Naive thymus-derived CD8-positive, alpha-beta T cell (primary cell): ENCODE results near the gene ANKRD60. TPM values are rescaled to one million over a fixed set of nuclear protein-coding genes. Genes with fewer than 3 reads are reported as not detected.

Experiments used
- ATAC-seq, 2 donors: fragments of 150-1000 bp; cut with Tn5 transposase in 1 of 2; sonication (Bioruptor Pico), chemical (Tn5 transposase) in 1 of 2; 1 replicate in 1 of 2; 2 replicates in 1 of 2; pipeline ENCODE4 v1.10.0; 2021; ENCODE audit warnings: mild to moderate bottlenecking in 2 of 2, moderate library complexity in 2 of 2
- POLR2A ChIA-PET: fragments of 350-600 bp; sonication (Branson Sonifier 250); formaldehyde crosslinking; loops from one replicate; lab custom pipeline; 2021; ENCODE audit warnings: antibody characterized with exemption; lab: Charles Lee
- DNase-seq, 10 donors: peaks; one replicate each; pipeline versions ENCODE4 v3.0.0 to v3.0.0-alpha.2; 2020 to 2022
- H3K27ac Mint-ChIP-seq, 10 donors: one replicate each; pipeline ENCODE4 v1.8.0; 2020 to 2022; ENCODE audit warnings: mild to moderate bottlenecking in 10 of 10, mixed read lengths in 10 of 10, moderate library complexity in 4 of 10, inconsistent platforms in 1 of 10
- H3K27me3 Mint-ChIP-seq, 5 donors: one replicate each; pipeline ENCODE4 v1.8.0; 2021 to 2022; ENCODE audit warnings: mixed read lengths in 5 of 5
- H3K36me3 Mint-ChIP-seq, 3 donors: one replicate each; pipeline ENCODE4 v1.8.0; 2020 to 2022; ENCODE audit warnings: mixed read lengths in 3 of 3, mild to moderate bottlenecking in 2 of 3, inconsistent platforms in 1 of 3
- H3K4me1 Mint-ChIP-seq, 4 donors: one replicate each; pipeline ENCODE4 v1.8.0; 2021 to 2022; ENCODE audit warnings: mixed read lengths in 4 of 4
- H3K4me3 Mint-ChIP-seq, 10 donors: one replicate each; pipeline ENCODE4 v1.8.0; 2020 to 2022; ENCODE audit warnings: mild to moderate bottlenecking in 10 of 10, mixed read lengths in 10 of 10, moderate library complexity in 6 of 10, inconsistent platforms in 1 of 10
- H3K9me3 Mint-ChIP-seq, 9 donors: one replicate each; pipeline ENCODE4 v1.8.0; 2020 to 2022; ENCODE audit warnings: mixed read lengths in 9 of 9, mild to moderate bottlenecking in 3 of 9, inconsistent platforms in 1 of 9, moderate library complexity in 1 of 9
- polyA plus RNA-seq, 3 donors: library from polyadenylated mRNA; unstranded; fragments of 300-500 nt; fragmentation: Illumina TruSeq; gene quantifications; one replicate each; pipeline ENCODE4 v1.2.3, GENCODE V29; 2021
- total RNA-seq, 8 experiments: library from RNA in 2 of 8; stranded (reverse) in 2 of 8; gene quantifications; one replicate each; pipeline ENCODE4 v1.2.3 and lab custom pipeline; 2021 to 2026

Gene ANKRD60
- total and polyA plus RNA-seq, 5 experiments from 2014 or later = not detected

DNA sequence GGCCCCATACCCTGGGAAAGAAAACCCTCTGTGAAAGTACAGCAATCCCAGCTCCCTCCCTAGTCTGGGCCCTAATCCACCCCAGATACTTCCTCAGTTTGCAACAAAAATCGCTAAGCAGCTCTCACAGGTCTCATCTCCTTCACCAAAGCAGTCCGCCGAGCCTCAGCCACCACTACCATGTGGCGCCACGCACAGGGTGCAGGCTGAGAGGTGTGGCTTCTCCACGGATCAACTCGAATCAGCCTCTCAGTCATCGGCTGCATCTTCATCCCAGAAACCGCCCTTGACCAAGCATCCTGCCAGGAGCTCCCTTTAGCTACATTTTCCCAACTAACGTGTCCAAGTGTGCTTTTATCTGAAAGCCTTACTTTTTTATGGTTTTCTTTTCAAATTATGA lies 50.7 kb downstream of the ANKRD60 start:
- Mint-ChIP-seq H3K4me3 (no peak overlapping the region), H3K27ac (no peak overlapping the region), H3K4me1 (peaks cover 7 to 31% (median 21%) of the 10 kb centered on the region in 4 donors), H3K27me3 (peaks cover 1 to 21% (median 11%) of the 10 kb centered on the region in 5 donors), H3K9me3 (no peaks in the 10 kb centered on the region), H3K36me3 (no peaks in the 10 kb centered on the region)
- ATAC-seq = no peak
- POLR2A ChIA-PET = interaction anchor here (1.0 kb wide), 1 partner anchor 581 kb away, joined by 3 read pairs; no protein-coding TSS in a partner anchor
- DNase-seq = no peak

DNA sequence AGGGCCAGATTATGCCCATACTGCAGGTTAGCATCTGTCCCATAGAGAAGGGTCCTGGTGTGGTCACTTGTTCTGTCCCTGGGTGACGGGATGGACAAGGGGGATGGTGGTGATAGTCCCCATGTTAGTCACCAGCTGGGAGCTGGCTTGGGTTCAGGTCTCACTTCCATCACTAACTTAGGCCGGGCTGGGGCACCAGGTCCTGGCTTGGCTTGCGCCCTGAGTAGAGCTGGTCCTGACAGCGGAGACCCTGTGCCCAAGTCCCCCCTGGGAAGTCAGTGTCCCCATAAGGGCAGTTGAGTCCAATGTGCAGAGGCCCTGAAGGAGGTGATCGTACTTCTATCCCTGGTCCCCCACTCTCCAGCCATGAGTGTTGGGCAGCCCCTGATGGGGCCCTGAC lies 52.6 kb downstream of the ANKRD60 start:
- peaks cover 0 to 7% (median 5%) of the 10 kb centered on the region in 5 donors for H3K27me3 Mint-ChIP-seq
- H3K4me1 Mint-ChIP-seq = peaks cover 11 to 36% (median 26%) of the 10 kb centered on the region in 4 donors
- ATAC-seq (no peak), DNase-seq (no peak)
- H3K36me3 Mint-ChIP-seq = no peaks in the 10 kb centered on the region
- H3K9me3 Mint-ChIP-seq = no peaks in the 10 kb centered on the region
- POLR2A ChIA-PET = no interaction called here
- H3K27ac Mint-ChIP-seq = no peak overlapping the region
- H3K4me3 Mint-ChIP-seq = no peak overlapping the region

DNA sequence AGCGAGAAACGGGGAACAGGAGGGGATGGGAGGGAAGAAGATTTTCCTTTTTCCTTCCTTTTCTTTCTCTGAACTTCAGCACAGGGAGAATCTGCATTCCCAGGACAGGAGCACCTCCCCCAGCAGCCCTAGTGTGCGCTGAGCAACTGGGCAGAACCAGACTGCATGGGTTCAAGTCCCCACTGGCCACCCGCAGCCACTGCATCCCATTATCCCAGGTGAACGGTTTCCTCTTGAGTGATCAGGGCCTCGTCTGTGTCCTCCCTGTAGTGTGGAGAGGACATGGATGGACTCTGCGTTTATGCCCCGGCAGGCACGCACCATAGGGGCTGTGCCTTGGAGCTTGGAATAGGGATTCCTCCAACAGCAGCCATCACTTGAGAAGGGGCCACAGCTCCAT lies 53.0 kb downstream of the ANKRD60 start:
- peak overlapping the region in 1 of 10 donors; percentile 51 for H3K27ac Mint-ChIP-seq
- peaks cover 11 to 36% (median 26%) of the 10 kb centered on the region in 4 donors for H3K4me1 Mint-ChIP-seq
- H3K36me3 Mint-ChIP-seq = no peaks in the 10 kb centered on the region
- POLR2A ChIA-PET = no interaction called here
- peak overlapping the region in 1 of 10 donors; percentile 43 for H3K4me3 Mint-ChIP-seq
- no peaks in the 10 kb centered on the region for H3K9me3 Mint-ChIP-seq
- H3K27me3 Mint-ChIP-seq = peaks cover 0 to 7% (median 3%) of the 10 kb centered on the region in 5 donors
- ATAC-seq (no peak), DNase-seq (no peak)

DNA sequence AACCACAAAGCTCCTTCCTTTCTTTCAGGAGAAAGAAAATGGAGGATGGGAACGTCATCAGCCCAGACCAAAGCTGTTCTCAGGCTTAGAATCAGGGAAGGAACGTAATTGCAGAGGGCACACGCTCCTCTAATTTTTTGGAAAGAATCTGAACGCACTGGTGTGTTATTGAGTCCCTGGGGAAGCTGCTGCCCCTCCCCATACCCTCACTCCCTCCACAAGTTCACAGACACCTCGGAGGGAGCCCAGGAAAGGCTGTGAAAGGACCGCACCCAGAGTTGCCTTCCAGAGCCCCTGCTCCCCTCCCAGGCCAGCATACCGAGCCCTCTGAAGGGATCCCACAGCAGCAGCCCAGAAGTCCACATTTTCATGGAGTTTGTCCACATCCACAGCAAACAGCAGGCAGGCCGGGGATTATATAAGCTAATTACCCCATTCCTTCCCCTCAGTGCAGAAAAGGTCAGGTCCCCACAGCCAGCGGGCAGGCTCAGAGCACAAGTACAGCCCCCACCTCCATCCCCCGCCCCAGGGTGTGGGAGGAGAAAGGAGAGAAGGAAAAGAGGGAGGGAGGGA lies 53.7 kb downstream of the ANKRD60 start:
- Mint-ChIP-seq H3K27me3 (peaks cover 0 to 5% (median 3%) of the 10 kb centered on the region in 5 donors), H3K27ac (peak overlapping the region in 4 of 10 donors; percentile 9 to 68 (median 32)), H3K4me1 (peaks cover 11 to 33% (median 26%) of the 10 kb centered on the region in 4 donors), H3K4me3 (peak overlapping the region in 5 of 10 donors; percentile 22 to 54 (median 36)), H3K36me3 (no peaks in the 10 kb centered on the region), H3K9me3 (no peaks in the 10 kb centered on the region)
- ATAC-seq = no peak
- POLR2A ChIA-PET = no interaction called here
- no peak for DNase-seq

DNA sequence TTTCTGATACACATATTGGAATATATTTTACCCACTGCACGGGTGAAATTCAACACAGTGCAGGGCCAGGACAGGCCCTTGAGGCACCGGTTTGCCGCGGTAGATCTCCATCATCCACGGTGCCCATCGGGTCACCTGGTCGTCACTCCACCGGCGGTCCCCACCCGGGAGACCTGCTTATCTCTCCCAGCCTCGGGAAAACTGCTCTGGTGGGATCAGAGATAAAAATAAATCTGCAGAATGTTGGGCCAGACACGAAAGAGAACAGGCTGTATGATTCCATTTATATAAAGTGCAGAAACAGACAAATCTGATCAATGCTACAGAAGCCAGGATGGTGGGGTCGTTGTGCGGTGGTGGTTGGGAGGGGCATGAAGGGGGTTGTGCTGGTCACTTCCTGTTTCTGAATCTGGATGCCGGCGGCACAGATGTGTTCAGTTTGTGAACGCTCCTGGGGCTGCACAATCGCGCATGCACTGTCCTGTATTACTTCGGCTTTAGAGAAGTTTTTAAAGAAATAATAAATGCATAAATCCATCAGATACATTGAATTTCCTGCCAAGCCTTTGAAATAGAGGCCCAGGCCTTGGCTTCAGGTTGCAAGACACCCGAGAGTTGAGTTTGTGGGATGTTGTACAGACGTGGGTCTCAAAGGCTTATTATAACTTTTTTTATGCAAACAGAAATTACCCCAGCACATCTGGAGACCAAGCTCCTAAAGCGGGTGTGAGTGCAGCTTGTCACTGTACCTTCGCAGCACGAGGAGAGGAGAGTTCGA lies 54.3 kb downstream of the ANKRD60 start:
- peak in 1 of 10 donors; percentile 10 for DNase-seq
- H3K9me3 Mint-ChIP-seq = no peaks in the 10 kb centered on the region
- H3K4me1 Mint-ChIP-seq = peaks cover 11 to 28% (median 22%) of the 10 kb centered on the region in 4 donors
- no peaks in the 10 kb centered on the region for H3K36me3 Mint-ChIP-seq
- POLR2A ChIA-PET = no interaction called here
- ATAC-seq = peak in 1 of 2 donors; percentile 48
- peak overlapping the region; percentile 1 to 57 (median 25) for H3K4me3 Mint-ChIP-seq
- H3K27ac Mint-ChIP-seq = peak overlapping the region in 6 of 10 donors; percentile 19 to 77 (median 66)
- peaks cover 0 to 4% (median 2%) of the 10 kb centered on the region in 5 donors for H3K27me3 Mint-ChIP-seq

DNA sequence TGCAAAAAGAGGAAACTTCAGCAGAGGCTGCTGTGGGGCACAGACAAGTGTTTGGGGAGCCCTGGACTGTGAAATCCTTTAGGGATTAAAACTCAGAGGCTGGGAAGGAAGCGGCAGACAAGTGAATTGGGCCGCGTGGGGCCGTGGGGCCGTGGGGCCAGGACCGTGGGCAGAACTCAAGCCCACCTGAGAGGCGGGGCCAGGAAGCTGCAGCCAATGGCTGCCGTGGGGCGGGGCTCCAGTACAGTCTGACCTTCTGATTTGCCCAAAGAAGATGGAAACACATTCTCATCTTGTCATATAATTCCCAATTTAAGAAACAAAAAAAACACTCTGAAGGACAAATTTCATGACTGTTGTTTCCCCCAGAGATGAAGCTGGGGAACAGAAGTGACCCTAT lies 55.4 kb downstream of the ANKRD60 start:
- POLR2A ChIA-PET = no interaction called here
- no peaks in the 10 kb centered on the region for H3K36me3 Mint-ChIP-seq
- H3K27me3 Mint-ChIP-seq = peaks cover 0 to 3% (median 0%) of the 10 kb centered on the region in 5 donors
- peaks cover 11 to 26% (median 21%) of the 10 kb centered on the region in 4 donors for H3K4me1 Mint-ChIP-seq
- DNase-seq (no peak), ATAC-seq (no peak)
- H3K27ac Mint-ChIP-seq = peak overlapping the region in 2 of 10 donors; percentile 27 to 38
- no peaks in the 10 kb centered on the region for H3K9me3 Mint-ChIP-seq
- H3K4me3 Mint-ChIP-seq = no peak overlapping the region

DNA sequence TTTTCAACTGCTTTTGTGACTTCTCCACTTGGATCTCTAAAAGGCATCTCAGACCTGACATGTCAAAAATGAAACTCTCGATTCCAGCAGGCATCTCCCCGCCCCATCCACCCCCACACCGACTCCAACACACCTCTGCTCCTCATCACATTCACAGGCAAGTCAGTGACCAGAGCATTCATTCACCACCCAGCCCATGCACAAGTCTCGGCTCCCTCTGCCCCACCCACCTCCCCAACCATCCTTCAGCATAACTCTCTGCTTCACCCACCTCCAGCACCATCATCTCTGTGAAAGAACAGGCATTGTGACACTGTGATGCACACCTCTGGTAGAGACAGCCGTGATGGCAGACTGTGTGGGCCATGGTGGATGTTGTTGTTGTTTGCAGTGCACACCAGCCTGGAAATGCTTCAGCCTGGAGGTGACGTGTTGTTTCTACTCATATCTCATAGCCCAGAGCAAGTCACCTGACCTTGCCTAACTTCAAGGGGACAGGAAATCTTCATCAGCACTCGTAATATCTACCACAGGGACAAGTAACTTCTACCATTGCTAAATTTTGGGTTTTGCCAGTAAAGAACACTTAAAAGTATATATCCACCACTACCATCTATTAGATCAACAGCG lies 56.5 kb downstream of the ANKRD60 start:
- H3K4me1 Mint-ChIP-seq = peaks cover 11 to 26% (median 21%) of the 10 kb centered on the region in 4 donors
- no peaks in the 10 kb centered on the region for H3K9me3 Mint-ChIP-seq
- H3K27me3 Mint-ChIP-seq = peaks cover 0 to 2% (median 0%) of the 10 kb centered on the region in 5 donors
- H3K4me3 Mint-ChIP-seq = no peak overlapping the region
- peak in 1 of 2 donors; percentile 85 for ATAC-seq
- H3K36me3 Mint-ChIP-seq = no peaks in the 10 kb centered on the region
- DNase-seq = no peak
- H3K27ac Mint-ChIP-seq = peak overlapping the region in 2 of 10 donors; percentile 68 to 74
- POLR2A ChIA-PET = no interaction called here

DNA sequence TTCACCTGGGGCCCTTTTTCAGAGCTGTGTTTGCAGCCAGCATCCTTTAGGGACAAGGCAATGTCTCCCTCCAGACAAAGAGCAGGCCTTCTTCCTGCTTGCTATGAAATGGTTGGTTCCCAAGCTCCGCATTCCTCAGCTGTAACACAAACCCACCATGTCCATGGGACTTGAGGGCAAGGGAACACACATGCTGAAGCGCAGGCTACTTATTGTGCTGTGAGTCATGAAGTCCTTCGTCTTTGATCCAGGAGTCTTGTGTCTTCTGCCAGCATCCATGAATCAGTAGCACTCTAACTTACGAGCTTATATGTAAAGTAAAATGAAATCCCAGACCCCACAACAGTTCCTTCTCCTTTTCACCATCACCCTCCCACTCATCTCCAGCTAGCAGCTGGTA lies 59.0 kb downstream of the ANKRD60 start:
- Mint-ChIP-seq H3K36me3 (no peaks in the 10 kb centered on the region), H3K4me1 (peaks cover 8 to 18% (median 13%) of the 10 kb centered on the region in 4 donors), H3K9me3 (no peaks in the 10 kb centered on the region), H3K27me3 (no peaks in the 10 kb centered on the region), H3K4me3 (no peak overlapping the region), H3K27ac (no peak overlapping the region)
- ATAC-seq = no peak
- POLR2A ChIA-PET = no interaction called here
- no peak for DNase-seq

DNA sequence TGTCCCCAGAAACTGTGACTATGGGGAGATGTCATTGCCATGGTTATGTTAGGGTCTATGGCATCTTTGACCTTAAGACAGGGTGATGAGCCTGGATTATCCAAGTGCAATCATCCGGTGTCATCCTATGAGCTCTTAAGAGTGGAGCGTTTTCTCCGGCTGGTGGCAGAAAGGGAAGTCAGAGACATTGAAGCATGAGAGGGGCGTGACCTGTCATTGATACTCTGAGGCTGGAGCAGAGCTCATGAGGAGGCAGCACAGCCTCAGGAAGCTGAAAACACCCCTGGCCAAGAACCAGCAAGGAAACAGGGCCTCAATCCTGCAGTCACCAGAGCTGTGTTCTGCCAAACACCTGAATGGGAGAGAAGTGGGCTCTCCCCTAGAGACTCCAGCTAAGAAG lies 59.6 kb downstream of the ANKRD60 start:
- H3K36me3 Mint-ChIP-seq = no peaks in the 10 kb centered on the region
- H3K4me3 Mint-ChIP-seq = no peak overlapping the region
- no peak for ATAC-seq
- H3K4me1 Mint-ChIP-seq = peaks cover 4 to 11% (median 7%) of the 10 kb centered on the region in 4 donors
- no peaks in the 10 kb centered on the region for H3K27me3 Mint-ChIP-seq
- POLR2A ChIA-PET = no interaction called here
- DNase-seq = no peak
- H3K9me3 Mint-ChIP-seq = no peaks in the 10 kb centered on the region
- no peak overlapping the region for H3K27ac Mint-ChIP-seq

DNA sequence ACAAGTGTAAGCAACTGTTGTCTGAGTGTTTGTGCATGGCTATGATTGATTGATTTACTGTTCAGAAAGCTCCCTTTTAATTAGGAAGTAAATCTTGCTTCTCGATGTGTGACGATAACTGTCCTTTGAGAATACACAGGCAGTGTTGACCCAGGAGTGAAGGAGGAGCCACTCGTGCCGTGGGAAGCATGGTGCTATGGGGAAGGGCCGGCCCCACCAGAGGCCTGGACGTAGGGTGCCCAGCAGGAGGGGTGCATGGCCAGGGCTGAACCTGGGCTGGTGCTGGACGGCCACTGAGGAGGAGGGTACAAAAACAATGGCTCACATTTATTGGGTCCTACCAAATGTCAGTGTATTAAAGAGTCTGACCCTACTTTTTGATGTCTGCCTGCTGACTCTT lies 60.7 kb downstream of the ANKRD60 start:
- no peak for DNase-seq

More for the DNA sequence above, 60.7 kb downstream of the ANKRD60 start:
- no peak overlapping the region for H3K4me3 Mint-ChIP-seq
- H3K27ac Mint-ChIP-seq = no peak overlapping the region
- POLR2A ChIA-PET = no interaction called here
- H3K9me3 Mint-ChIP-seq = no peaks in the 10 kb centered on the region
- H3K36me3 Mint-ChIP-seq = no peaks in the 10 kb centered on the region
- ATAC-seq = no peak
- H3K4me1 Mint-ChIP-seq = peaks cover 4 to 7% (median 5%) of the 10 kb centered on the region in 4 donors
- no peaks in the 10 kb centered on the region for H3K27me3 Mint-ChIP-seq
